Kidney (tissue), 14 donors: ENCODE results near the gene ALDH1L1. TPM values are rescaled to one million over a fixed set of nuclear protein-coding genes. Genes with fewer than 3 reads are reported as not detected.

Source experiments
- DNase-seq, 5 donors: peaks; one replicate each; pipeline ENCODE4 v3.0.0-alpha.2; 2013 to 2020
- FAIRE-seq: peaks from 2 replicates; lab custom pipeline; 2012; peaks lifted over from hg19 to GRCh38; lab: Jason Lieb, UNC
- H3K27ac ChIP-seq, 2 donors: one replicate each; pipeline ENCODE4 v1.7.0; 2013; ENCODE audit warnings: low read depth in 2 of 2, low read length in 2 of 2, inconsistent platforms in 1 of 2
- H3K27me3 ChIP-seq: one replicate; pipeline ENCODE4 v1.7.1; 2013; ENCODE audit warnings: low read length, inconsistent platforms; ENCODE audit not compliant: control insufficient read depth, insufficient read depth
- H3K36me3 ChIP-seq, 3 donors: one replicate each; pipeline versions ENCODE4 v1.7.0 to v1.7.1; 2013; ENCODE audit warnings: low read length in 3 of 3, control low read depth in 1 of 3, inconsistent platforms in 1 of 3; ENCODE audit not compliant: insufficient read depth in 3 of 3, control insufficient read depth in 2 of 3
- H3K4me1 ChIP-seq, 3 donors: one replicate each; pipeline versions ENCODE4 v1.7.0 to v1.7.1; 2013; ENCODE audit warnings: low read length in 3 of 3, inconsistent platforms in 1 of 3, low read depth in 1 of 3; ENCODE audit not compliant: control insufficient read depth in 2 of 3, insufficient read depth in 2 of 3
- H3K4me3 ChIP-seq, 3 donors: one replicate each; pipeline versions ENCODE4 v1.7.0 to v1.8.1; 2013; ENCODE audit warnings: low read length in 3 of 3, control low read depth in 1 of 3, inconsistent platforms in 1 of 3
- H3K9ac ChIP-seq, 3 donors: one replicate each; pipeline versions ENCODE4 v1.7.0 to v1.7.1; 2013; ENCODE audit warnings: low read length in 3 of 3, control low read depth in 1 of 3, inconsistent platforms in 1 of 3
- H3K9me3 ChIP-seq, 3 donors: one replicate each; pipeline versions ENCODE4 v1.7.0 to v1.7.1; 2013; ENCODE audit warnings: low read length in 3 of 3, control low read depth in 1 of 3, inconsistent platforms in 1 of 3; ENCODE audit not compliant: control insufficient read depth in 2 of 3, insufficient read depth in 1 of 3
- CTCF ChIP-seq: IDR thresholded peaks from 3 replicates; pipeline ENCODE4 v1.5.1; 2012; ENCODE audit warnings: mild to moderate bottlenecking, moderate library complexity, borderline replicate concordance; ENCODE audit not compliant: insufficient read depth; ENCODE audit errors: extremely low read depth
- intact Hi-C: fragments of 100-400 bp; cut with DNase I; formaldehyde crosslinking; loops from one replicate; pipeline ENCODE4 v1.11.1; 2022
- polyA plus RNA-seq: library from polyadenylated mRNA; stranded (reverse); fragments of 350-450 nt; fragmentation: Illumina TruSeq; extraction: RNeasy Lipid Tissue Mini Kit (QIAGEN cat#74804); gene quantifications from one replicate; pipeline ENCODE4 v1.2.3, GENCODE V29; 2014; ENCODE audit warnings: low read depth, low replicate concordance; ENCODE audit not compliant: insufficient read depth
- total RNA-seq: library from RNA; stranded (reverse); fragmentation: NEBNext Ultra II Directional; extraction: Animal tissue kit (Norgen Biotek cat#: 25700); gene quantifications from one replicate; pipeline ENCODE4 v1.2.1, GENCODE V29; 2021
- donor health status: control.
- donor health status: control.
- donor health status: control.
- donor health status: control.
- donor health status: control.
- donor health status: DM: yes; HTN: yes; CAD: no.
- donor health status: Normal renal cell carcinoma (clear cell type).

Gene ALDH1L1
- total and polyA plus RNA-seq, 2 donors from 2014 or later, result 60.0 to 199 TPM

DNA sequence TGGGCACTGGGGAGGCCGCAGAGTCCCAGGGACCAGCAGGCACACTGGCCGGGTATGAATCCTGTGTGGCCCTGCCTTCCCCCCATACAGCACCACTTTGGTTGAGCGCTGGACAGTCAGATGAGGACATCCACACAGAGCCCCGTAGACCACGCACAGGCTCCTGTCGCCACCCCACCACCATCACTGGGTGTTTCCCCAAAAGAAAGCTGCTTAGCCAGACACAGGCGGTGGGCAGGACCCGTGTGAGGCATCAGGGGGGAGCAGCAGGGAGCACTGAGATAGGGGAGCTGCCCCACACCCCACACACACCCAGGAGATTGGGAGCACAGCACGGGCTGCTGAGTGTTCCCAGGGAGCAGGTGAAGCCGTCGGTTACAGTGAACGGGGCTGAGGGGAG is 54.1 kb downstream of the ALDH1L1 start:
- FAIRE-seq (no peak), DNase-seq (peak in 2 of 5 donors; percentile 20 to 50)
- Histone ChIP-seq H3K4me3 (no peak overlapping the region), H3K27me3 (no peaks in the 10 kb centered on the region), H3K27ac (no peak overlapping the region), H3K9ac (no peak overlapping the region), H3K9me3 (no peaks in the 10 kb centered on the region), H3K36me3 (peaks cover 0 to 28% (median 9%) of the 10 kb centered on the region in 3 donors), H3K4me1 (peaks cover 0 to 3% (median 0%) of the 10 kb centered on the region in 3 donors)
- TF ChIP-seq CTCF, result no peak
- intact Hi-C loops, result loop anchor here (10.0 kb wide), 1 partner anchor 249 kb away; no protein-coding TSS in a partner anchor

- H3K27ac ChIP-seq, result no peak overlapping the region
Measured at GRCh38 chr3:126125781-126126251, 54.6 kb downstream of the ALDH1L1 start.

GRCh38 chr3:126125341-126125740 is 55.0 kb downstream of the ALDH1L1 start:
- intact Hi-C loops, result loop anchor here (10.0 kb wide), 1 partner anchor 249 kb away; no protein-coding TSS in a partner anchor
- Histone ChIP-seq H3K36me3 (peaks cover 0 to 28% (median 9%) of the 10 kb centered on the region in 3 donors), H3K27ac (no peak overlapping the region), H3K4me1 (peaks cover 0 to 3% (median 0%) of the 10 kb centered on the region in 3 donors), H3K27me3 (no peaks in the 10 kb centered on the region), H3K9ac (no peak overlapping the region), H3K4me3 (no peak overlapping the region), H3K9me3 (no peaks in the 10 kb centered on the region)
- peak in 2 of 5 donors; percentile 6 to 39 for DNase-seq
- TF ChIP-seq CTCF, result no peak
- no peak for FAIRE-seq

More at GRCh38 chr3:126125781-126126251, 54.6 kb downstream of the ALDH1L1 start:
- TF ChIP-seq CTCF, result no peak
- peak in 1 of 5 donors; percentile 48 for DNase-seq
- no peaks in the 10 kb centered on the region for H3K27me3 ChIP-seq
- no peak overlapping the region for H3K9ac ChIP-seq
- FAIRE-seq, result no peak
- peaks cover 0 to 28% (median 9%) of the 10 kb centered on the region in 3 donors for H3K36me3 ChIP-seq
- H3K4me1 ChIP-seq, result peaks cover 0 to 3% (median 0%) of the 10 kb centered on the region in 3 donors
- intact Hi-C loops, result loop anchor here (10.0 kb wide), 1 partner anchor 249 kb away; no protein-coding TSS in a partner anchor
- no peak overlapping the region for H3K4me3 ChIP-seq
- H3K9me3 ChIP-seq, result no peaks in the 10 kb centered on the region
